Astrocyte (in vitro differentiated cells and primary cell): ENCODE data around the gene ERGIC2. TPM values are rescaled to one million over a fixed set of nuclear protein-coding genes. Genes with fewer than 3 reads are reported as not detected.
"Not testable (repeated sequence)": the region's sequence is repeated elsewhere in the genome, so short reads cannot be mapped to it uniquely, and the experiment has no call there.

Source experiments
- DNase-seq: peaks from one replicate; pipeline ENCODE4 v3.0.0-alpha.2; 2010; ENCODE audit warnings: low read depth
- FAIRE-seq: peaks from 2 replicates; lab custom pipeline; 2011; peaks lifted over from hg19 to GRCh38; lab: Jason Lieb, UNC
- H2AFZ ChIP-seq: 2 replicates; pipeline ENCODE4 v1.6.0; 2012; ENCODE audit warnings: low read depth, low read length, inconsistent platforms
- H3K27ac ChIP-seq: 2 replicates; pipeline ENCODE4 v1.5.1; 2011; ENCODE audit warnings: low read depth, low read length, inconsistent platforms
- H3K27me3 ChIP-seq: 2 replicates; pipeline ENCODE4 v1.6.0; 2011; ENCODE audit warnings: low read length, inconsistent platforms; ENCODE audit not compliant: insufficient read depth
- H3K36me3 ChIP-seq: 2 replicates; pipeline ENCODE4 v1.5.1; 2011; ENCODE audit warnings: low read length, inconsistent platforms; ENCODE audit not compliant: insufficient read depth
- H3K4me1 ChIP-seq: 2 replicates; pipeline ENCODE4 v1.5.1; 2011; ENCODE audit warnings: low read length, inconsistent platforms; ENCODE audit not compliant: insufficient read depth
- H3K4me2 ChIP-seq: 2 replicates; pipeline ENCODE4 v1.6.0; 2012; ENCODE audit warnings: low read length, inconsistent platforms
- H3K4me3 ChIP-seq: 2 replicates; pipeline ENCODE4 v1.5.1; 2011; ENCODE audit warnings: low read depth, mild to moderate bottlenecking, low read length, inconsistent platforms; ENCODE audit not compliant: insufficient read depth
- H3K79me2 ChIP-seq: 2 replicates; pipeline ENCODE4 v1.6.0; 2012; ENCODE audit warnings: mild to moderate bottlenecking, low read length, inconsistent platforms; ENCODE audit not compliant: insufficient read depth
- H3K9ac ChIP-seq: 2 replicates; pipeline ENCODE4 v1.6.0; 2012; ENCODE audit warnings: mild to moderate bottlenecking, low read length, inconsistent platforms
- H3K9me3 ChIP-seq: 2 replicates; pipeline ENCODE4 v1.5.1; 2012; ENCODE audit warnings: low read depth, mild to moderate bottlenecking, low read length, inconsistent platforms; ENCODE audit not compliant: insufficient read depth
- H4K20me1 ChIP-seq: 2 replicates; pipeline ENCODE4 v1.6.0; 2012; ENCODE audit warnings: low read length, inconsistent platforms; ENCODE audit not compliant: insufficient read depth
- H3K27ac Mint-ChIP-seq: one replicate; pipeline ENCODE4 v1.8.0; 2021; ENCODE audit warnings: mild to moderate bottlenecking, mixed read lengths; ENCODE audit not compliant: unreplicated experiment
- H3K27me3 Mint-ChIP-seq: one replicate; pipeline ENCODE4 v1.8.0; 2021; ENCODE audit warnings: low read depth, mixed read lengths; ENCODE audit not compliant: unreplicated experiment
- H3K36me3 Mint-ChIP-seq: one replicate; pipeline ENCODE4 v1.8.0; 2021; ENCODE audit warnings: low read depth, mixed read lengths; ENCODE audit not compliant: unreplicated experiment
- H3K4me1 Mint-ChIP-seq: one replicate; pipeline ENCODE4 v1.8.0; 2021; ENCODE audit warnings: low read depth, mixed read lengths; ENCODE audit not compliant: unreplicated experiment
- H3K4me3 Mint-ChIP-seq: one replicate; pipeline ENCODE4 v1.8.0; 2021; ENCODE audit warnings: mild to moderate bottlenecking, moderate library complexity, mixed read lengths; ENCODE audit not compliant: unreplicated experiment
- H3K9me3 Mint-ChIP-seq: one replicate; pipeline ENCODE4 v1.8.0; 2021; ENCODE audit warnings: mild to moderate bottlenecking, mixed read lengths; ENCODE audit not compliant: unreplicated experiment
- CTCF ChIP-seq: IDR thresholded peaks from 2 replicates; pipeline ENCODE4 v1.5.1; 2011; ENCODE audit warnings: low read depth, mild to moderate bottlenecking, inconsistent platforms, low read length, moderate library complexity; ENCODE audit not compliant: insufficient read depth
- EZH2 ChIP-seq: IDR thresholded peaks from 2 replicates; pipeline ENCODE4 v1.6.1; 2012; ENCODE audit warnings: mild to moderate bottlenecking, low read length, inconsistent platforms; ENCODE audit not compliant: insufficient read depth
- total RNA-seq: library from RNA; stranded (reverse); gene quantifications from 2 replicates; pipeline ENCODE4 v1.2.1, GENCODE V29; 2021

ERGIC2 gene
- total RNA-seq, 1 donor from 2014 or later, result 81.5 TPM

- Mint-ChIP-seq H3K36me3 (no peaks in the 10 kb centered on the region), H3K27me3 (no peaks in the 10 kb centered on the region), H3K4me1 (no peaks in the 10 kb centered on the region), H3K9me3 (no peaks in the 10 kb centered on the region), H3K27ac (no peak overlapping the region), H3K4me3 (no peak overlapping the region)
- Histone ChIP-seq H2AFZ (no peak overlapping the region), H3K4me2 (no peak overlapping the region), H3K27ac (no peak overlapping the region), H3K79me2 (no peaks in the 10 kb centered on the region), H3K27me3 (no peaks in the 10 kb centered on the region), H3K4me1 (no peaks in the 10 kb centered on the region), H3K36me3 (no peaks in the 10 kb centered on the region), H3K9ac (no peak overlapping the region), H3K9me3 (no peaks in the 10 kb centered on the region), H4K20me1 (no peaks in the 10 kb centered on the region), H3K4me3 (no peak overlapping the region)
- DNase-seq (no peak), FAIRE-seq (no peak)
- TF ChIP-seq CTCF (no peak), EZH2 (no peak)
These were observed 81.3 kb downstream of the ERGIC2 start for GRCh38 chr12:29299633-29300032.

DNA sequence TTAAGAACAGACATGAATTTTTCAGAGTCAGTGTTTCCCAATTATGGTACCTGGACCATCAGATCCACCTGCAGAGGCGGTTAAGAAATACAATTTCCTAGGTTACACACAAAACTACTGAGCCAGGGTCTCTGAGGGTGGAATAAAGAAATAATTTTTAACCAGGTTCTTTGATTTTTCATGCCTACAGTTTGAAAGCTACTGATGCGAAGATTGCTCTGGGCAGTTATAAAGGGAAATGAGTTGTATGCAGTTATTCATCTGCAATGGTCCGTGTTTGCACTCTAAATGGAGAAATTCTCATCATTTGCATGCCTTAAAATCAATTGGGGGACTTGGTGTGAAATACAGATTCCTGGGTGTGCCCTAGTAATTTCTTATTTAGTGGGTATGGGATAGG, 89.7 kb downstream of the ERGIC2 start:
- H3K9me3 ChIP-seq, result no peaks in the 10 kb centered on the region
- no peaks in the 10 kb centered on the region for H3K36me3 Mint-ChIP-seq
- H3K4me3 ChIP-seq, result no peak overlapping the region
- H3K27me3 ChIP-seq, result no peaks in the 10 kb centered on the region
- H3K9me3 Mint-ChIP-seq, result no peaks in the 10 kb centered on the region
- peaks cover 8% of the 10 kb centered on the region for H3K4me1 Mint-ChIP-seq
- no peak overlapping the region for H3K4me3 Mint-ChIP-seq
- no peak overlapping the region for H3K27ac Mint-ChIP-seq
- TF ChIP-seq EZH2 (no peak), CTCF (no peak)
- H3K4me1 ChIP-seq, result peaks cover 3% of the 10 kb centered on the region
- no peaks in the 10 kb centered on the region for H4K20me1 ChIP-seq
- H3K9ac ChIP-seq, result no peak overlapping the region
- H3K27me3 Mint-ChIP-seq, result no peaks in the 10 kb centered on the region
- no peak overlapping the region for H2AFZ ChIP-seq
- no peak overlapping the region for H3K4me2 ChIP-seq
- no peaks in the 10 kb centered on the region for H3K36me3 ChIP-seq
- no peak for FAIRE-seq
- H3K79me2 ChIP-seq, result no peaks in the 10 kb centered on the region
- DNase-seq, result no peak
- H3K27ac ChIP-seq, result no peak overlapping the region

DNA sequence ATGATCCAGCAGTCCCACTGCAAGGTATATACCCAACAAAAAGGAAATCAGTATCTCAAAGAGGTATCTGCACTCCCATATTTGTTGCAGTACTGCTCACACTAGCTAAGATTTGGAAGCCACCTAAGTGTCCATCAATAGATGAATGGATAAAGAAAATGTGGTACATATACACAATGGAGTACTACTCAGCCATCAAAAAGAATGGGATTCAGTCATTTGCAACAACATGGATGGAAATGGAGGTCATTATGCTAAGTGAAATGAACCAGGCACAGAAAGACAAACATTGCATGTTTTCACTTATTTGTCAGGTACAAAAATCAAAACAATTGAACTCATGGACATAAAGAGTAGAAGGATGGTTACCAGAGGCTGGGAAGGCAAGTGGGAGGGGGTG, 90.5 kb downstream of the ERGIC2 start:
- not testable (repeated sequence) for H3K36me3 Mint-ChIP-seq, H3K4me1 Mint-ChIP-seq, H3K4me3 Mint-ChIP-seq, H3K4me1 ChIP-seq, H3K27ac ChIP-seq, FAIRE-seq, H3K9me3 ChIP-seq, H3K79me2 ChIP-seq, H3K4me3 ChIP-seq, H3K27me3 ChIP-seq, H3K27me3 Mint-ChIP-seq, H3K9me3 Mint-ChIP-seq, DNase-seq, H2AFZ ChIP-seq, H4K20me1 ChIP-seq, H3K4me2 ChIP-seq, H3K27ac Mint-ChIP-seq, H3K36me3 ChIP-seq, H3K9ac ChIP-seq
